ENCODE results near the gene NUP188.

Gene NUP188

DNA sequence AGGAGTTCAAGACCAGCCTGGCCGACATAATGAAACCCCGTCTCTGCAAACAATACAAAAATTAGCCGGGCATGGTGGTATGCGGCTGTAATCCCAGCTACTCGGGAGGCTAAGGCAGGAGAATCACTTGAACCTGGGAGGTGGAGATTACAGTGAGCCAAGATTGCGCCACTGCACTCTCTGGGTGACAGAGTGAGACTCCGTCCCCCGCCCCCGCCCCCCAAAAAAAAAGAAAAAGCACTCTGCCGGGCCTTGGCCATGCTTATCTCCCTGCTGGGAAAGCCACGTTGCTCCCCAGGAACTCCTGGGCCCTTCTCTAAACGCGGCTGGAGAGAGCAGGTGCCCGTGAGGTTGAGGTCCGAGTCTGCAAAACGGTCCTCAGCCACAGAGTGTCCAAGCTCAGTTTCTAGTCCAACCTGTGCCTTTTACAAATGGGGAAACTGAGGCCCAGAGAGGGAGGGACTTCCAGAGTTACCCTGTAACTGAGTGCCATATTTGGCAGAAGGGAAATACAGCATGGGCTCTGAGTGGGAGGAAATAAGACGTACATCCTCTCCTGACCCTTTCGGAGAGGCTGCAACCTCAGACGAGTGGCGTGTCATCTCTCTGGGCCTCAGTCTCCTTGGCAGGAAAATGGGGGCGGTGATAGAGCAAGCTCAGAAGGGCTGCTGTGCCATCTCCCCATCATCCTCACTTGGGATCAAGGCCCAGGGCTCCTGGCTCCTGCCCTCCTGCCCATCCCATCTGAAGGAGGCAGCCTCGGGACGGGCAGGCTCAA, 33.3 kb upstream of the NUP188 start:
- no peak for DNase-seq

DNA sequence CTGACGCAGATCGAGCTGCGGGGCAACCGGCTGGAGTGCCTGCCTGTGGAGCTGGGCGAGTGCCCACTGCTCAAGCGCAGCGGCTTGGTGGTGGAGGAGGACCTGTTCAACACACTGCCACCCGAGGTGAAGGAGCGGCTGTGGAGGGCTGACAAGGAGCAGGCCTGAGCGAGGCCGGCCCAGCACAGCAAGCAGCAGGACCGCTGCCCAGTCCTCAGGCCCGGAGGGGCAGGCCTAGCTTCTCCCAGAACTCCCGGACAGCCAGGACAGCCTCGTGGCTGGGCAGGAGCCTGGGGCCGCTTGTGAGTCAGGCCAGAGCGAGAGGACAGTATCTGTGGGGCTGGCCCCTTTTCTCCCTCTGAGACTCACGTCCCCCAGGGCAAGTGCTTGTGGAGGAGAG, 31.3 kb upstream of the NUP188 start:
- DNase-seq, result no peak

DNA sequence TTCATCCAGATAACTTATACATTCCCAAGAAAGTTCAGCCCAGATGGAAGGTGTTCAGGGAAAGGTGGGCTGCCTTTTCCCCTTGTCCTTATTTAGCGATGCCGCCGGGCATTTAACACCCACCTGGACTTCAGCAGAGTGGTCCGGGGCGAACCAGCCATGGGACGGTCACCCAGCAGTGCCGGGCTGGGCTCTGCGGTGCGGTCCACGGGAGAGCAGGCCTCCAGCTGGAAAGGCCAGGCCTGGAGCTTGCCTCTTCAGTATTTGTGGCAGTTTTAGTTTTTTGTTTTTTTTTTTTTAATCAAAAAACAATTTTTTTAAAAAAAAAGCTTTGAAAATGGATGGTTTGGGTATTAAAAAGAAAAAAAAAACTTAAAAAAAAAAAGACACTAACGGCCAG, 30.8 kb upstream of the NUP188 start:
- no peak for DNase-seq

DNA sequence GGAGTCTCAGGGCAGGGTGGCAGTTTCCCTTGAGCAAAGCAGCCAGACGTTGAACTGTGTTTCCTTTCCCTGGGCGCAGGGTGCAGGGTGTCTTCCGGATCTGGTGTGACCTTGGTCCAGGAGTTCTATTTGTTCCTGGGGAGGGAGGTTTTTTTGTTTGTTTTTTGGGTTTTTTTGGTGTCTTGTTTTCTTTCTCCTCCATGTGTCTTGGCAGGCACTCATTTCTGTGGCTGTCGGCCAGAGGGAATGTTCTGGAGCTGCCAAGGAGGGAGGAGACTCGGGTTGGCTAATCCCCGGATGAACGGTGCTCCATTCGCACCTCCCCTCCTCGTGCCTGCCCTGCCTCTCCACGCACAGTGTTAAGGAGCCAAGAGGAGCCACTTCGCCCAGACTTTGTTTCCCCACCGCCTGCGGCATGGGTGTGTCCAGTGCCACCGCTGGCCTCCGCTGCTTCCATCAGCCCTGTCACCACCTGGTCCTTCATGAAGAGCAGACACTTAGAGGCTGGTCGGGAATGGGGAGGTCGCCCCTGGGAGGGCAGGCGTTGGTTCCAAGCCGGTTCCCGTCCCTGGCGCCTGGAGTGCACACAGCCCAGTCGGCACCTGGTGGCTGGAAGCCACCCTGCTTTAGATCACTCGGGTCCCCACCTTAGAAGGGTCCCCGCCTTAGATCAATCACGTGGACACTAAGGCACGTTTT, 30.2 kb upstream of the NUP188 start:
- DNase-seq, result no peak

DNA sequence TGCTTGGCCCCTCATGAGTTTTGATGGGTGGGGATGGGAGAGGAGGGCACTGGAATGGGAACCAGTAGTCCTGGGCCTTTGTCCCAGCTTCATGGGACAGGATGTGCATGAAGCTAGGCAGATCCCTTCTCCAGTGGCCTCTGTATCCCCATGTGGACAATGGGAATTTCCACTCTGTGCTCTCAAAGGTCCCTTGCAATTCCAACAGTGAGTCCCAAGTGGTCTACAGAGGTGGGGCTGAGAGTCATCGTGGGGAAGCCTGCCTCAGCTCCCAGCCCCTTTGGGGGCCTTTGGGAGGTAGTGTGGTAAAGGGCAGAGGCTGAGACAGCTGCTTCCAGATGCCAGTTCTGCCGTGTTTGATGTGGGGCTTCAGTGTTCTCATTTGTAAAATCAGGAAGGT, 28.6 kb upstream of the NUP188 start:
- no peak for DNase-seq

DNA sequence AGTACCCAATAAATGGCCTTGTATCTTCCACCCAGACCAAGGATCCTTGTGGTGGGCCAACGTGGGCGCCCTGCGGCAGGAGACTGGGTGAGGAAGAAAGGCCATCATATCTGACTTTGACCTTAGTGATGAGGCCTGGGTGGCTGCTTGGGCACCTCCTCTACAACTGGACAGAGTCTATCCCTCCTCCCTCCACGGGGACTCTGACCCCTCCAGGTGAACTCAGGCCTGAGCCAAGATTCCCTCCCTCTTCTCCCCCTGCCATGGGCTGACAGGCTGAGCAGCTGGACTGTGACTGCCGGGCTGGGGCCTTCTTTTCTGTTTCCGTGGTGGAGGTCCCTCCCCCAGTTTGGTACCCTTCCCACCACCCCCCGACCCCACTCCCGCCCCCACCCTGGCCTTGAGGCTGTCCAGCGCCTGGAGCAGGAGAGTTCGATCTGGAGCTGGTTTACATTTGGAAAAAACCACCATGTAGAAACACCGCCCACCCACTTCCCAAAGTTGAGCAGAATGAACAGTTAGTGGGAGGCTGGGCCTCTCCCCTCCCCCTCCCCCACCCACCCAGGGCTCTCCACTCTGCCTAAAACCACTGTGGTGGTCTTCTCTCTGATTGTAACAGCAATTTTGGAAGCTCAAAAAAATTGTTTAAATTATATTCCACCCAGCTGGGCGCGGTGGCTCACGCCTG, 28.0 kb upstream of the NUP188 start:
- DNase-seq, result no peak

DNA sequence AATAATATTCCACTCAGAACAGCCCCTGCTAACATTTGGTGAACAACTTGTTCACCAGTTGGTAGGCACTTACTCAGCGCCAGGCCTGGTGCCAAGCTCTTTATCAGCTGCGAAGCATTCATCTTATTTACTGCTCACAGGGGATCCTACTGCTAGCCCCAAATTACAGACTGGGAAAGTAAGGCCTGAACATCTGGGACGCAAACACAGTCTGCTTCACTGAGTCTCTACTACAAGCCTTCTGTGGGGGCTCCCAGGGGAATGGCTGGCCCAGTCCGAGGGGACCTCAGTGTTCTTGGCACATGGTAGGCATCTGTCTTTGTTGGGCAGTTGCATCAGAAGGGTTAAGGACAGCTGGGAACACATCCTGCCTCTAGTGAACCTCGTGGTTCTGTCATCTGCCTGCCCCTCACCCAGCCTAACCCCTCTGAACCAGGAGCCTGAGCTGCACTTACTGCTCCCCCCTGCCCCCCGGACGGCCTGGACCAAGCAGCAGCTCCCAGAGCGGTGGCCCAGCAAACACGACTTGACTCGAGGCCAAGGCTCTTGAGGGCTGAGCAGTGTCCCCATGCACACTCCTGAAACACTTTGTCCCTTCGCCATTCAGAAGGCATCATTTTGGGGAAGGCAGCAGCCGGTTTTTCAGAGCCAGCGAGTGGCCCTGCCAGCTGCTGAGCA, 27.0 kb upstream of the NUP188 start, which contains the start of gene PHYHD1:
Gene PHYHD1 (plus strand): TSS at position 602 of the 678 bp plus-strand sequence. CDS start 1,342 bp downstream, outside the sequence.
- no peak for DNase-seq

DNA sequence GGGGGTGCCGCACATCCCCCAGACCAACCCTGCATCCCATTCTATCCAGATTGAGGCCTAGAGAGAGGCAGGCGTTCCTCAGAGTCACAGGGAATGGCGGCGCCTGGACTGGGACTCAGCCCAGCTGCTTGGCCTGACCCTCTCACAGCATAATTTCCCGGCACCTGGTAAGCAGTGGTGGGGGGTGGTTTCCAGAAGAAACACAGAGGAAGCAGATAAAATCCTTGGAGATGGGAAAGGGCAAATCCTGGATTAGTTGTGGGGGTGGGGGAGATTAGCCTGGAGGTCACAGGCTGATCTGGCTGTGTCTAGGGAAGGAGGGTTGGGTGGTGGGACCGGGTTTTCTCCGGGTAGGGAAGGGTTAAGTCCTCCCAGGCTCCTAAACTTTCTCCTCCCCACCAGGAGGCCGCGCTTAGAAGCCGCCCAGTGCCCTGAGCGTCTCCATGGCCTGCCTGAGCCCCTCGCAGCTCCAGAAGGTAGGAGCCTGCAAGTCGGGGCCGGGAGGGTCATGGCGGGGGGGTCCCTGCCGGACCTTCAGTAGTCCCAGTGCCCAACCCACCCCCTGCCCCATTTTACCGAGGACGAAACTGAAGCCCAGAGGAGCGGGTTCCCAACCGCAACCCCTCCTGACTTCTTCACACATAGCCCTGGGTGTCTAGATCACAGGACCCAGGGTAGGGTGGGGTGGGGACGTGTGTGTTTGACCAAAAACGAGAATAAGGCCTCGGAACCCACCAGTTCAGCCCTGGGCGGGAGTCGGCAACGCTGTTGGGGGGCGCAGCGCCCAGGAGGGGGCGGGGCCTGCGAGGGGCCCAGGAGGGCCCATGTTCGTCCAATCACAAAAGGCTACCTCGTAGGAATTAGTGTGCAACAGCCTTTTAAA, 25.4 kb upstream of the NUP188 start:
- DNase-seq, result no peak

DNA sequence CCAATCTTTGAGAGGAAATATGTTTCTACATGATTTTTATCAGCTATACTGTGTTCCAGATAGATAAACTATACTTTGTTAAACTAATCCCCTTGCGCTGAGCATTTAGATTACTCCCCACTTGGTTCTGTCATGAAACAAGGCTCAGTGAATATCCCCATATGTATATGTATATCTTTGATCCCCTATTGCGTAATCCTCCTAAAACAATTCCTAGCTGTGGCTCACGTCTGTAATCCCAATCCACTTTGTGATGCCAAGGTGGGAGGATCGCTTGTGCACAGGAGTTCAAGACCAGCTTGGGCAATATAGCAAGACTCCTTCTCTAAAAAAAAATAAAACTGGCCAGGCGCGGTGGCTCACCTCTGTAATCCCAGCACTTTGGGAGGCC, 24.0 kb upstream of the NUP188 start:
- no peak for DNase-seq

DNA sequence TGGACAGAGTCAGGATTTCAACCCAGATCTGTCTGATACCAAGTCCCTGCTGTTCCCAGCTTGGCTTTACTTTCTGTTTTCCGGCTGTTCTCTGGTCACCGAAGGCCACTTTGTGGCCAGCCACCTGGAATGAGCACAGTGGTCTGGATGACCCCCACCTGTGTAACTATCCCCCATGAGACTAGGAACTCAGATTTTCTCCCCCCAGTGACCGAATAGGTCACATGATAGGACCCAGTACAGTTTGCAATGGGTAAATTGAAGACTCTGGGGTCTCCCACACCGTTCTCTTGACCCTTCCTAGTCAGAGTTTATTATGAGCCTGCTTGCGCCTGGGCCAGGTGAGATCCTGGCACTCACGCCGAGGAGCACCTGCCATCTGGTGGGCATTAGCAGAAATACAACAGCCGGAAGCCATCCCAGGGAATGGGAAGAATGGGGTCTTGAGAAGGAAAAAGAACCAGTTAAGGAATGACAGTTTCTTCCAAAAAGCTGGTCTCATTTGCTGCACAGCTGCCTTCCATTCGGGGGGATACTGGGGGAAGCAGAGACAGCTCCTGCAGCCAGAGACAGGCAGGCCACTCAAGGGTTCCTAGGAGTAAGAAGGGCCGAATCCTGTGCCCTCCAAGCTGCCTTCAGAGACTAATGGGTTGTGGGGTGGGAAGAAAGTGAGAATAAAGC, 19.6 kb upstream of the NUP188 start:
- peak; percentile 51 to 65 for DNase-seq

DNA sequence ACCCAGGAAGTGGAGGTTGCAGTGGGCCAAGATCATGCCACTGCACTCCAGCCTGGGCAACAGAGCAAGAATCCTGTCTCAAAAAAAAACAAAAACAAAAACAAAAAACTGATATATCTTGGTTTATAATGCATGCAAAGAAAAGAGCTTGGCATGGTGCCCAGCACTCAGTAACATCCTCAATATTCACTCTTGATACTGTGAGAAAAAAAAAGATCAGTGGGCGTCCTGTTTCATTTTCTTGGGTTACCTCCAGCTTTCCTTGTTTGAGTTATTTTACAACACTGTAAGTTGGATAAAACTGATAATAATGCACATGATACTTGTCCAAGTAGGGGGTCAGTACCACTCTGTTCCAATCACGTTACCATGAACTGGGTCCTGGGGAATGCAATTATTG, 18.9 kb upstream of the NUP188 start:
- DNase-seq, result no peak

DNA sequence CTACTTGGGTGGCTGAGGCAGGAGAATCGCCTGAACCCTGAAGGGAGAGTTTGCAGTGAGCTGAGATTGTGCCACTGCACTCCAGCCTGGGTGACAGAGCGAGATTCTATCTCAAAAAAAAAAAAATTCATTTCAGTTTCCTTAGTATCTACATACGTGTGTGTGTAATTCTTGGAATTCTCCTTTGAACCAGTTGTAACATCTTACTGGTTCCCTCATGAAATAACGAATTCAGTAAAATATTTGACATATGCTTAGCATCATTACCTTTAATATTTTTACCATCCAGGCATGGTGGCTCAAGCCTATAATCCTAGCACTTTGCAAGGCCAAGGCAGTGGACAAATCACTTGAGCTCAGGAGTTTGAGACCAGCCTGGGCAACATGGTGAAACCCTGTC, 17.9 kb upstream of the NUP188 start:
- DNase-seq, result no peak

DNA sequence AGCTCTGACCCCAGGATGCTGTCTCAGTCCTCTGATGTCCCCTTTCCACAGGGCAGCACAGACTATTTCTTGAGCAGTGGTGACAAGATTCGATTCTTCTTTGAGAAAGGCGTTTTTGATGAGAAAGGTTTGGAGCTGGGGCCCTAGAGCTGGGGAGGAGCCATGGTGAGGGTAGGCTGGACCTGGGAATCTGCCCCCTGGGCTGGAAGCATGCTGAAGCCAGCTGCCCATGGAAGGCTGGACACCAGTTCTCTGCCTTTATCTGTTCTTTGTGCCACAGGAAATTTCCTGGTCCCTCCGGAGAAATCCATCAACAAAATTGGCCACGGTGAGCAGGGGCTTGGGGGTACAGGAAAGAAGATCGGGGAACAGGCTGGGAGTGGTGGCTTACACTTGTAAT, 13.8 kb upstream of the NUP188 start:
- DNase-seq, result no peak

DNA sequence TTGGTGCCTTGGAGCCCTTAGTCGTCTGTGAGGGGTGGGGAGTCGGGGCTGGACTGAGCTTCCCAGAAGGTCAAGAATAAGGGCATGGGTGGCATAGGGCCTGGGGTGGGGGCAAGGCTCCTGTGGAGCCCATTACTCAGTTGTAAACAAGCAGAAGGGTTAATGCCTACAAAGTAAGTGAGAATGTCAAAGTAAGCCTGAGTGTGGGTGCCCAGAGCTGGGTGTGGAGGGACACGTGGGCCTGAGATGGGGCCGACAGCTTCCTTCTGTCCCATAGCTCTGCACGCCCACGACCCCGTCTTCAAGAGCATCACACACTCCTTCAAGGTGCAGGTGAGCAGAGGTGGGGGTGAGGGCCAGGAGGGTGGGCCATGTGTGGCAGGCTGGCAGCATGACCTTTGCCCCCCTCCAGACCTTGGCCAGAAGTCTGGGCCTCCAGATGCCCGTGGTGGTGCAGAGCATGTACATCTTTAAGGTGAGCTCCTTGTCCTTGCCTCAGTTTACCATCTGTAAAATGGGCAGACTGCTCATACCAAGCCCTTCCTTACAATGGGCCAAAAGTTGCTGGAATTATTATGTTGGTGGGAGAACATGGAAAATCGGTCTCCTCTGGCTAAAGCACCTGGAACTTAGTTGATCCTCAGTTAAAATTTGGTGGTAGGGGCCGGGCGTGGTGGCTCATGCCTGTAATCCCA, 11.2 kb upstream of the NUP188 start:
- DNase-seq, result no peak

DNA sequence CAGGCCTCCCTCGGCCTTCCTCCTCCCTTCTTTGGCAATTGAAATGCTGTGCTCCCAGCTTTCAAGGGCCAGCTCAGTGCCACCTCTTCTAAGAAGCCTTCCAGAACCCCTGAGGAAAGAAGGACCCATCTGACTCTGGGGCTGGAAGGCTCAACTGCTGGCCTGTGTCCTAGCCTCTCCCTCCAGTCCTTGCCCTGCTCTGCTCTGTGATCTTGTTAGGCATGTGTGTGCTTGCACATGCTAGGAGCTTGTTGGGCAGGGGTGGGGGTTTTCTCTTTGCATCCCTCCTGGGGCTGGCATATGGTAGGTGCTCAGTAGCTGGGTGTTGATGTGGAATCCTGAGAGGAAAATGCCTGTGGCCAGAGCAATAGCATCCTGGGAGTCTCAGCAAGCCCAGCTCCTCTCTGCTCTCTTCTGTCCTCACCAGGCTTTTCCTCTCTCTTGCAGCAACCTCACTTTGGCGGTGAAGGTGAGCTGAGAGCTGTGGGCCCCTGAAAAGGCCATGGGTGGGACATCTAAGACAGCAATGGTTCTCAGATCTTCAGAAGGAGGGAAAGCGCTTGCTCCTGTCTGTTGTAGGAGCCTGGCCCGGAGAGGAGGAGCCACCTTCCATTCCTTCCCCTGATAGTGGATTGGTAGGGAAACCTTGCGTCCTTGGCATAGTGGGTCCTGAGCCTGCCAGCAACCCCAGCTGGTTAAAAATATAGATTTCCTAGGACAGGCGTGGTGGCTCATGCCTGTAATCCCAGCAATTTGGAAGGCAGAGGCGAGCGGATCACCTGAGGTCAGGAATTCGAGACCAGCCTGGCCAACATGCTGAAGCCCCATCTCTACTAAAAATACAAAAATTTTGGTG, 10.0 kb upstream of the NUP188 start:
- DNase-seq, result no peak

DNA sequence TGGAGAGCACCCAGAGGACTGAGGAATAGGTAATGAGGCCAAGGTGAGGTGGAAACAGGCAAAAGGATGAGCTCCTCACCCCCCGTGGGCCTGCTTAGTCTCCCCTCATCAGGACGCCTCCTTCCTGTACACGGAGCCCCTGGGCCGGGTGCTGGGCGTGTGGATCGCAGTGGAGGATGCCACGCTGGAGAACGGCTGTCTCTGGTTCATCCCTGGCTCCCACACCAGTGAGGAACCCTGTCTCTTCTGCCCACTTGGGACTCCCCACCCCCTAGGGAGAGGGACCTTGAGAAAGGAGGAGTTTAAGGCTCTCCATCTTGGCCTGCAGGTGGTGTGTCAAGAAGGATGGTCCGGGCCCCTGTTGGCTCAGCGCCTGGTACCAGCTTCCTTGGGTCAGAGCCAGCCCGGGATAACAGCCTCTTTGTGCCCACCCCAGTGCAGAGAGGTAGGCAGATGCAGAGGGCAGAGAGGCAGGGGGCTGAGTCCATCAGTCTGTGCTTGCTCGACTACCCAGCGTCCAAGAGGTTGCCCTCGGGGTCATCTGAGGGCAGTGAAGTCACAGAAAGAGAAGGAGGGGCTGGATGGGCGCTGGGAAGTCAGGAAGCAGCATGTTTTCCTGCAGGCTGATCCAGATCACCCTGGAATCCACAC, 7.1 kb upstream of the NUP188 start:
- DNase-seq, result no peak

DNA sequence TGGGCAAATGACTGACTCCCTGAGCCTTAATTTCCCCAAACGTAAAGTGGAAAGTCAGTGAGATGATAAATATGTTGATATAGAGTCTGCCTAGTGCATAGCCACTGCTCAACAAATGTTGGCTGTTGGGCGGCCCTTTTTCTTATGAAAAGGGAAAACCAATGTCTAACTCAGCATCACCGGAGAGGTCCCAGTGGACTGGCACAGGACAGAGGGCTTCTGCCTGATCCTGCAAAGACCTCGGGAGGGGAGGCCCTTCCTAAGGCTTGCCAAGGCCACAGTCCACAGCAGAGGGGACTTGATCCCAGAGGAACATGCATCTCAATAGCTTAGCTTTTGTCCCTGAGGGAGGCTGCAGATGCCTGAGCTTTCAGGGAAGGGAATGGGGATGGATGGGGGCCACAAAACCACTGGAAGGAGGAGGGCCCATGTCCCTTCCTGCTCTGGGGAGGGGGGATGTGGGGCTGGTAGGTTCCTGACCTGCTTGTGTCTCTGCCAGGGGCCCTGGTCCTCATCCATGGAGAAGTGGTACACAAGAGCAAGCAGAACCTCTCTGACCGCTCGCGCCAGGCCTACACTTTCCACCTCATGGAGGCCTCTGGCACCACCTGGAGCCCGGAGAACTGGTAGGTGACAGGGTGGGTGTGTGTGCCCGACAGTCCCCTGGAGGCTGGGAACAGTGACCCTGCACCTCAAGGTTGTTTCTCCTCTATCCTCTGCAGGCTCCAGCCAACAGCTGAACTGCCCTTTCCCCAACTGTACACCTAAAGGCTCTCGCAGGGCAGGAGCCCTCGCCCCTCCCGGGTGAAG, 6.3 kb upstream of the NUP188 start:
- no peak for DNase-seq

DNA sequence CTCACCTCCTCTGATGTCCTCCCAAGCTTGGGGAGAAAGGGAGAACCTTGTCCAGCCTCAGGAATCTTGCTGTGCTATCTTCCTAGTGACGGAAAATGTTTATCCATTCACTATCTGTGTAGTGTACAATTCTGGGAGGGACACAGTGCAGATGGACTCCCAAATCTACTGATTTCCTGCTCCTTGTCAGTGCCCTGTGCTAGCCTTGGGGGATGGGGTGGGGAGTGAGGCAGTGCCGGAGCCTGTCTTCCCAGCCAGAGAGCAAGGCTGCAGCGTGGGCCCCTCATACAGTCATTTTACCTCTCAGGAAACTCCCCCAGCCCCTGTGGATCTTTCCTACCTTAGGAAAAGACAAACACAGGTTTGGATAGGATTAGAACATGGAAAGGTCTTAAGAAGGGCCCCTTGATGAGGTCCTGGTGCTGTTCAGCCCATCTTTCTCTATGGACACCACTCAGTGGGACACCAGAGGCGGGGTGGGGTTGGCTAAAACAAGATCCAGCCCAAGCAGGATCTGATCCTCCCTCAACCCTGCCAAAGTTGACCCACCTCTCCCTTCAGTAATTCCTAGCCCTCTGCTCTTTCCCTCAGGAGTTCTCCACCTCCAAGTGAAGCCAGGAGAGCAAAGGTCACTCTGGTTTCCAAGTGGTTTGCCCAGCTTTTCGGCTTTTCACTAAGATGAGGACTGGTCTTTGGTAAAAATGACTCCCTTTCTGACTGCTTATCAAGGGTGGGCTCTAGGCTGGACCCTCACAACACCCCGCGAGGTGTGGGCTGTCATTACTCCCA, 3.5 kb upstream of the NUP188 start:
- DNase-seq, result no peak

Measured in CD4-positive, alpha-beta T cell treated with Interleukin-4 for 1 hour (primary cell).